GM12878 (cell line): ENCODE results near the gene ZNF736. TPM values are rescaled to one million over a fixed set of nuclear protein-coding genes. Genes with fewer than 3 reads are reported as not detected.
"Not testable (repeated sequence)": the region's sequence is repeated elsewhere in the genome, so short reads cannot be mapped to it uniquely, and the experiment has no call there.

Source experiments
- ATAC-seq: fragments of 200-7000 bp; cut with Tn5 transposase; 3 replicates; pipeline ENCODE4 v1.9.1; 2020; ENCODE audit warnings: mild to moderate bottlenecking, moderate library complexity
- BruUV-seq: library from RNA; stranded (reverse); fragments of 400-500 nt; replicated peaks from 2 replicates; lab custom pipeline; 2021; lab: Mats Ljungman, UMichigan
- CTCF ChIA-PET: fragments of 300-600 bp; sonication (Branson Sonifier 250); formaldehyde crosslinking; extraction: SDS; loops from one replicate; lab custom pipeline; 2021; ENCODE audit warnings: inconsistent platforms; lab: Yijun Ruan, JAX
- POLR2A ChIA-PET: fragments of 350-600 bp; formaldehyde crosslinking; extraction: SDS; loops from one replicate; lab custom pipeline; 2021; ENCODE audit warnings: inconsistent platforms; lab: Charles Lee
- RAD21 ChIA-PET: fragments of 300-600 bp; sonication (Branson Sonifier 250); formaldehyde crosslinking; loops from one replicate; lab custom pipeline; 2023; ENCODE audit warnings: antibody characterized with exemption; ENCODE audit not compliant: unreplicated experiment; lab: Charles Lee
- SMC1A ChIA-PET: fragments of 300-600 bp; sonication (Branson Sonifier 250); formaldehyde crosslinking; loops from one replicate; lab custom pipeline; 2023; ENCODE audit not compliant: unreplicated experiment, uncharacterized antibody; lab: Charles Lee
- DNase-seq: peaks from one replicate; pipeline ENCODE4 v3.0.0-alpha.2; 2011; ENCODE audit warnings: low read depth, low spot score
- FAIRE-seq: peaks from 3 replicates; lab custom pipeline; 2011; peaks lifted over from hg19 to GRCh38; lab: Jason Lieb, UNC
- H2AFZ ChIP-seq: 2 replicates; pipeline ENCODE4 v1.6.0; 2011; ENCODE audit warnings: low read depth, low read length, control low read depth; ENCODE audit not compliant: control insufficient read depth
- H3K27ac ChIP-seq: 2 replicates; pipeline ENCODE4 v1.5.1; 2011; ENCODE audit warnings: control low read depth; ENCODE audit not compliant: control insufficient read depth, insufficient read depth
- H3K27me3 ChIP-seq, 2 experiments: replicated peaks in 1 of 2; 2 replicates each; pipeline versions ENCODE4 v1.6.0 to v1.6.1; 2011; ENCODE audit warnings: low read length in 1 of 2; ENCODE audit not compliant: control insufficient read depth in 2 of 2, insufficient read depth in 2 of 2
- H3K36me3 ChIP-seq, 2 experiments: 2 replicates each; pipeline ENCODE4 v1.5.1; 2011; ENCODE audit warnings: low read length in 1 of 2; ENCODE audit not compliant: control insufficient read depth in 2 of 2, insufficient read depth in 2 of 2
- H3K4me1 ChIP-seq: 2 replicates; pipeline ENCODE4 v1.6.1; 2011; ENCODE audit warnings: mild to moderate bottlenecking, low read length, moderate library complexity, mixed read lengths; ENCODE audit not compliant: control insufficient read depth, insufficient read depth
- H3K4me2 ChIP-seq: 2 replicates; pipeline ENCODE4 v1.6.0; 2011; ENCODE audit warnings: control low read depth; ENCODE audit not compliant: control insufficient read depth, insufficient read depth
- H3K4me3 ChIP-seq: fragments of 200-600 bp; sonication (generic); 2 replicates; pipeline ENCODE4 v1.5.1; 2016
- H3K79me2 ChIP-seq: 2 replicates; pipeline ENCODE4 v1.6.0; 2011; ENCODE audit warnings: low read length; ENCODE audit not compliant: control insufficient read depth, insufficient read depth
- H3K9ac ChIP-seq: 2 replicates; pipeline ENCODE4 v1.8.0; 2011; ENCODE audit warnings: low read length, control low read depth, mixed read lengths; ENCODE audit not compliant: control insufficient read depth, insufficient read depth
- H3K9me3 ChIP-seq: replicated peaks from 3 replicates; pipeline ENCODE4 v1.5.1; 2011; ENCODE audit warnings: mild to moderate bottlenecking, low read length; ENCODE audit not compliant: control insufficient read depth, insufficient read depth
- H4K20me1 ChIP-seq: 2 replicates; pipeline ENCODE4 v1.6.0; 2011; ENCODE audit not compliant: control insufficient read depth, insufficient read depth
- WGBS: methylation state at CpG from one replicate; pipeline ENCODE4 v1.1.6; 2016; ENCODE audit warnings: low lambda C conversion rate; ENCODE audit not compliant: insufficient replicate concordance, insufficient coverage; ENCODE audit errors: missing lambda C conversion rate; 5-methylcytosine and 5-hydroxymethylcytosine counted together
- in situ Hi-C: fragments of 300-500 bp; cut with MboI; formaldehyde crosslinking; loops from 9 replicates; pipeline ENCODE4 v1.14.3; 2018; ENCODE audit warnings: mixed read lengths
- intact Hi-C: fragments of 100-400 bp; cut with micrococcal nuclease; formaldehyde crosslinking; loops from one replicate; pipeline ENCODE4 v1.14.2; 2022; ENCODE audit not compliant: unreplicated experiment
- polyA plus RNA-seq, 11 experiments: library from polyadenylated mRNA; depleted of rRNA in 4 of 11; unstranded in 6 of 11; stranded (reverse) in 5 of 11; fragments of >200 nt; fragmentation: Nextera tagmentation in 4 of 11; fragmentation: Illumina TruSeq in 1 of 11; extraction: Ambion mirVana in 4 of 11; extraction: Trizol in 1 of 11; gene quantifications; 1 replicate in 1 of 11; 2 replicates in 10 of 11; pipeline versions ENCODE4 v1.2.1 to v1.2.3, GENCODE V29; 2011 to 2016; ENCODE audit warnings: inconsistent platforms in 2 of 11, missing spikeins in 2 of 11, low read depth in 1 of 11
- total RNA-seq, 4 experiments: library from RNA; depleted of rRNA in 3 of 4; stranded (reverse); fragments of >200 nt in 3 of 4; fragmentation: Illumina TruSeq in 1 of 4; extraction: Trizol in 1 of 4; gene quantifications; 2 replicates each; pipeline versions ENCODE4 v1.2.1 to v1.2.3, GENCODE V29; 2013 to 2021
- TF ChIP-seq, protein P1 (sequence below): fragments of 450-650 bp; IDR thresholded peaks from 2 replicates; pipeline ENCODE4 v1.6.1; 2016; ENCODE audit warnings: mild to moderate bottlenecking

ZNF736 gene
- total and polyA plus RNA-seq, 10 of the 15 experiments (the other 5 are each of a cell fraction or from before 2014, with no cell fraction given), result 1.9 to 22.5 (median 9.2) TPM

DNA sequence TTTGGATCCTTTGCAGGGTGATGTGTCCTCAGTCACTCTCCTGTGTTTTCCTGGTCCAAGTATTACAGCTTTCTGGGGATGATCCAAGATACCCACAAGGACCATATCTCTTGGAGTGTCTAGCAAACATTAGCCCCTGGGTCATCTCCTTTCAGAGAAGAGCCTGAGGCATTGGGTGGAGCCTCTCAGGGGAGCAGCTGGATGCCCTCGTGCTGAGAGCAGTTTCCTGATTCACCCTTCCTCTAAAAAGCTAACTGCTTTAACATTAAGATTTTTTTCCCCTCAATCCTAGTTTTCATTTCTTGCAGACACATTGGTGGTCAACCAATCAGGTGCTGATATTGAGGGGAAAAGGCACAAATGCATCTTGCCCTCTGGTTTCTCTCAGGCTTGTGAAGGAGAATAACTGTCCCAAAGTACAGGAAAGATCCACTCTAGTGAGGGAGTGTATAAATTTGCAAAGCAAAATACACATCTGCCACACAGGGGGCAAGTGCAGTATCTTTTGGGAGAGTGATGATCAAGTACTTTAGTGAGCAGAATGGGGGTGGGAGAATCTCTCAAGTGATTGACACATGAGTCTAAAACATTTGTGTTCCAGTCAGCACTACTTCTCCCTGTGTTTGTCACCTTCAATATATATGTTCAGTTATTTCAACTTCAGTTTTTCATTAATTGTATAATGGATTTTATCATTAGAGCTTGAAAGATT lies 2.4 kb downstream of the ZNF736 start:
- not testable (repeated sequence) for ATAC-seq, H3K27ac ChIP-seq
- CTCF ChIA-PET, result interaction anchor here (0.6 to 2.0 kb wide), 5 partner anchors 9 to 310 kb away, joined by 3 to 6 read pairs (median 4); partner anchors contain the start of gene ZNF680
- WGBS, result 0% methylated on average over 1 of the region's 1 CpG
- TF ChIP-seq, protein P1, sequence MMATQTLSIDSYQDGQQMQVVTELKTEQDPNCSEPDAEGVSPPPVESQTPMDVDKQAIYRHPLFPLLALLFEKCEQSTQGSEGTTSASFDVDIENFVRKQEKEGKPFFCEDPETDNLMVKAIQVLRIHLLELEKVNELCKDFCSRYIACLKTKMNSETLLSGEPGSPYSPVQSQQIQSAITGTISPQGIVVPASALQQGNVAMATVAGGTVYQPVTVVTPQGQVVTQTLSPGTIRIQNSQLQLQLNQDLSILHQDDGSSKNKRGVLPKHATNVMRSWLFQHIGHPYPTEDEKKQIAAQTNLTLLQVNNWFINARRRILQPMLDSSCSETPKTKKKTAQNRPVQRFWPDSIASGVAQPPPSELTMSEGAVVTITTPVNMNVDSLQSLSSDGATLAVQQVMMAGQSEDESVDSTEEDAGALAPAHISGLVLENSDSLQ, result peak; percentile 65
- TF ChIP-seq, all 136 proteins: peak for 1; not testable (repeated sequence) for 135
- H3K4me3 ChIP-seq, result peak overlapping the region; percentile 96; the same call in 1 of the 2 replicates
- not testable (repeated sequence) for H2AFZ ChIP-seq, BruUV-seq, H4K20me1 ChIP-seq, H3K36me3 ChIP-seq, FAIRE-seq, H3K27me3 ChIP-seq, H3K4me1 ChIP-seq, H3K9me3 ChIP-seq, H3K9ac ChIP-seq, DNase-seq
- in situ Hi-C loops (loop anchor here (10.0 kb wide), 2 partner anchors 589 to 1059 kb away; partner anchors contain the start of genes ZNF273 and ZNF92), intact Hi-C loops (loop anchor here (10.0 kb wide), 1 partner anchor 1069 kb away; no protein-coding TSS in a partner anchor)
- POLR2A ChIA-PET, result interaction anchor here (0.8 to 1.2 kb wide), 3 partner anchors 10 to 350 kb away, joined by 3 read pairs; partner anchors contain the start of genes ZNF107 and ZNF680
- RAD21 ChIA-PET, result interaction anchor here (1.5 to 2.9 kb wide), 2 partner anchors 9 to 349 kb away, joined by 3 to 15 read pairs; partner anchors contain the start of gene ZNF107
- 0 out of 2 replicates have a peak overlapping the region, but pooled peaks have one; percentile 61 for H3K4me2 ChIP-seq
- H3K79me2 ChIP-seq, result peaks cover 37% of the 10 kb centered on the region
- SMC1A ChIA-PET, result interaction anchor here (1.1 to 2.8 kb wide), 2 partner anchors 8 to 14 kb away, joined by 3 to 19 read pairs; no protein-coding TSS in a partner anchor
